Calu3 (cell line): ENCODE data around the gene SAFB. TPM values are rescaled to one million over a fixed set of nuclear protein-coding genes. Genes with fewer than 3 reads are reported as not detected.

Experiments used
- BruUV-seq: library from RNA; stranded (reverse); fragments of 400-500 nt; replicated peaks from 2 replicates; lab custom pipeline; 2021; lab: Mats Ljungman, UMichigan
- CTCF ChIA-PET: fragments of 300-600 bp; sonication (Branson Sonifier 250); formaldehyde crosslinking; loops from one replicate; lab custom pipeline; 2022; ENCODE audit warnings: antibody characterized with exemption; lab: Charles Lee
- DNase-seq: peaks from one replicate; pipeline ENCODE4 v3.0.0; 2022
- H3K27ac Mint-ChIP-seq: one replicate; pipeline ENCODE4 v1.8.0; 2022; ENCODE audit warnings: mixed read lengths; ENCODE audit not compliant: unreplicated experiment
- H3K27me3 Mint-ChIP-seq: one replicate; pipeline ENCODE4 v1.8.0; 2022; ENCODE audit warnings: mixed read lengths; ENCODE audit not compliant: unreplicated experiment
- H3K36me3 Mint-ChIP-seq: one replicate; pipeline ENCODE4 v1.8.0; 2022; ENCODE audit warnings: mild to moderate bottlenecking, moderate library complexity, mixed read lengths; ENCODE audit not compliant: insufficient read depth, unreplicated experiment
- H3K4me1 Mint-ChIP-seq: one replicate; pipeline ENCODE4 v1.8.0; 2022; ENCODE audit warnings: mild to moderate bottlenecking, low read depth, mixed read lengths; ENCODE audit not compliant: unreplicated experiment
- H3K4me3 Mint-ChIP-seq: one replicate; pipeline ENCODE4 v1.8.0; 2022; ENCODE audit warnings: mild to moderate bottlenecking, low read depth, moderate library complexity, mixed read lengths; ENCODE audit not compliant: unreplicated experiment
- H3K9me3 Mint-ChIP-seq: one replicate; pipeline ENCODE4 v1.8.0; 2022; ENCODE audit warnings: low read depth, mixed read lengths; ENCODE audit not compliant: unreplicated experiment
- intact Hi-C: fragments of 100-400 bp; cut with micrococcal nuclease; formaldehyde crosslinking; loops from one replicate; pipeline ENCODE4 v1.10.0; 2022; ENCODE audit not compliant: unreplicated experiment
- total RNA-seq: library from RNA; stranded (reverse); gene quantifications from 2 replicates; pipeline ENCODE4 v1.2.3, GENCODE V29; 2022
- TF ChIP-seq, protein P1 (sequence below): fragments of 200-600 bp; IDR thresholded peaks from one replicate; pipeline ENCODE4 v1.8.0; 2022; ENCODE audit warnings: antibody characterized with exemption; ENCODE audit not compliant: unreplicated experiment

SAFB gene
- total RNA-seq, 1 experiment from 2014 or later: 87.3 TPM

GRCh38 chr19:5595745-5596144, 27.1 kb upstream of the SAFB start:
- H3K4me3 Mint-ChIP-seq: no peak overlapping the region
- no TSS peak for BruUV-seq
- CTCF ChIA-PET: interaction anchor here (0.6 kb wide), 1 partner anchor 882 kb away, joined by 3 read pairs; no protein-coding TSS in a partner anchor
- H3K27me3 Mint-ChIP-seq: no peaks in the 10 kb centered on the region
- intact Hi-C loops: no loop called here
- TF ChIP-seq, protein P1, sequence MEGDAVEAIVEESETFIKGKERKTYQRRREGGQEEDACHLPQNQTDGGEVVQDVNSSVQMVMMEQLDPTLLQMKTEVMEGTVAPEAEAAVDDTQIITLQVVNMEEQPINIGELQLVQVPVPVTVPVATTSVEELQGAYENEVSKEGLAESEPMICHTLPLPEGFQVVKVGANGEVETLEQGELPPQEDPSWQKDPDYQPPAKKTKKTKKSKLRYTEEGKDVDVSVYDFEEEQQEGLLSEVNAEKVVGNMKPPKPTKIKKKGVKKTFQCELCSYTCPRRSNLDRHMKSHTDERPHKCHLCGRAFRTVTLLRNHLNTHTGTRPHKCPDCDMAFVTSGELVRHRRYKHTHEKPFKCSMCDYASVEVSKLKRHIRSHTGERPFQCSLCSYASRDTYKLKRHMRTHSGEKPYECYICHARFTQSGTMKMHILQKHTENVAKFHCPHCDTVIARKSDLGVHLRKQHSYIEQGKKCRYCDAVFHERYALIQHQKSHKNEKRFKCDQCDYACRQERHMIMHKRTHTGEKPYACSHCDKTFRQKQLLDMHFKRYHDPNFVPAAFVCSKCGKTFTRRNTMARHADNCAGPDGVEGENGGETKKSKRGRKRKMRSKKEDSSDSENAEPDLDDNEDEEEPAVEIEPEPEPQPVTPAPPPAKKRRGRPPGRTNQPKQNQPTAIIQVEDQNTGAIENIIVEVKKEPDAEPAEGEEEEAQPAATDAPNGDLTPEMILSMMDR: no peak
- H3K27ac Mint-ChIP-seq: no peak overlapping the region
- no peak for DNase-seq
- H3K36me3 Mint-ChIP-seq: peaks cover 44% of the 10 kb centered on the region
- H3K4me1 Mint-ChIP-seq: no peaks in the 10 kb centered on the region
- H3K9me3 Mint-ChIP-seq: no peaks in the 10 kb centered on the region

DNA sequence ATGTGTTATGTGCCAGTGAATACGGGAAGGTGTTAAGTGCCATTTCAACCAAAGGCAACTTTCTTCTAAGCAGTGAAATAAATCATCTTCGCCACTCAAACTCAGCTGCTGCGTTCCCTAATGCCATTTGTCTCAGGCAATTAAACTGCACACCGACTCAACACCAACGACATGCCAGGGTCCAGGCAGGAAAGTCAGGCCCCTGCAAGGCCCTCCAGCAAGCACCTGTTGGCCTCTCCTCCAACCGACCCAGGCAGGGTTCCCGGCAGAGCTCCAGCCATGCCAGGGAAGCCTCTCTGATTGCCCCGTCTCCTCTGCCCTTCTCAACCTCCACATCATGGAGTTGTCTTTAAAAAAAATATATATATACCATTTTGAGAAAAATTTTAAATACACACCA, 22.1 kb upstream of the SAFB start:
- CTCF ChIA-PET: no interaction called here
- H3K36me3 Mint-ChIP-seq: peaks cover 40% of the 10 kb centered on the region
- no peaks in the 10 kb centered on the region for H3K27me3 Mint-ChIP-seq
- intact Hi-C loops: no loop called here
- TF ChIP-seq, protein P1: no peak
- no peak for DNase-seq
- no peaks in the 10 kb centered on the region for H3K4me1 Mint-ChIP-seq
- H3K27ac Mint-ChIP-seq: no peak overlapping the region
- H3K9me3 Mint-ChIP-seq: no peaks in the 10 kb centered on the region
- H3K4me3 Mint-ChIP-seq: no peak overlapping the region
- no TSS peak for BruUV-seq

DNA sequence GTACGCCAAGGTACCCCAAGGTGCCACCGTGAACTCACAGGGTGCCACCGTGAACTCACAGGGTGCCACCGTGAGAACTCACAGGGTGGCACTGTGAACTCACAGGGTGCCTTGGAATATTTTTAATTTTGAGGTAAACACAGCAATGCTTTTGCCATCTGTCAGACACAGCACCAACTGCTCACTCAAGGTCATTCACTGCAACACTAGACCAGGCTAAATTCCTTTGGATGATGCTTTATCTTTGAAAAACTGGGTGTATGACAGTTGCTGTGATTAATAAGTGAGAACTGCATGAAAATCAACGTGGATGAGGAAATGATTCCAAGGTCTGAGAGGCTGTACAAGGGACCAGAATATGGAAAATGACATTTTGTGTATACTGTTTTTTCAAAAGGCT, 19.3 kb upstream of the SAFB start:
- no TSS peak for BruUV-seq
- peaks cover 58% of the 10 kb centered on the region for H3K36me3 Mint-ChIP-seq
- no peaks in the 10 kb centered on the region for H3K27me3 Mint-ChIP-seq
- TF ChIP-seq, protein P1: no peak
- H3K4me1 Mint-ChIP-seq: no peaks in the 10 kb centered on the region
- H3K27ac Mint-ChIP-seq: no peak overlapping the region
- H3K9me3 Mint-ChIP-seq: no peaks in the 10 kb centered on the region
- no peak for DNase-seq
- CTCF ChIA-PET: no interaction called here
- H3K4me3 Mint-ChIP-seq: no peak overlapping the region
- intact Hi-C loops: no loop called here

DNA sequence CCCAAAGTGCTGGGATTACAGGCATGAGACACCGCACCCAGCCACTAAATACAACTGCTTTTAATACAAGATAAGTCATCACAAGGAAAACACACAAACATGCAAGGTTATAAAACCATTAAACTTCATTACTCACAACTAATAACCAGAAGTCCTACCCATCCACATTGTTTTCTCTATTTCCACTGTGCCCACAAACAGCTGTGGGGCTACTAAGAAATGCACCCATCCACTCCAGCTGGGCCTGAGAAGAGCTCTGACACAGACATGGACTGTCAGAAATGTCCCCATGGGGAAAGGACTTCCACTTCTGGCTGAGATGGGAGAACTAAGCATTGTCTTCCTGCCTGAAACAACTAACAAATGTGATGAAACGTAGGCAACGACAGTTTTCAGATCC, 17.5 kb upstream of the SAFB start:
- BruUV-seq: no TSS peak
- intact Hi-C loops: no loop called here

More for the DNA sequence above, 17.5 kb upstream of the SAFB start:
- TF ChIP-seq, protein P1: no peak
- H3K36me3 Mint-ChIP-seq: peaks cover 57% of the 10 kb centered on the region
- H3K27me3 Mint-ChIP-seq: no peaks in the 10 kb centered on the region
- H3K4me1 Mint-ChIP-seq: no peaks in the 10 kb centered on the region
- no peaks in the 10 kb centered on the region for H3K9me3 Mint-ChIP-seq
- H3K4me3 Mint-ChIP-seq: no peak overlapping the region
- CTCF ChIA-PET: no interaction called here
- no peak for DNase-seq
- H3K27ac Mint-ChIP-seq: no peak overlapping the region
